OCI-LY1 (cell line): ENCODE measurements around the gene BRF1.

ENCODE experiments used
- H2AFZ ChIP-seq: fragments of 200-600 bp; sonication (generic), shearing (Covaris generic); 2 replicates; pipeline ENCODE4 v1.6.0; 2014; ENCODE audit warnings: antibody characterized with exemption, mild to moderate bottlenecking, low read length
- H3F3A ChIP-seq: fragments of 200-600 bp; sonication (generic), shearing (Covaris generic); 2 replicates; pipeline ENCODE4 v1.6.0; 2014; ENCODE audit warnings: mild to moderate bottlenecking, antibody characterized with exemption, low read length, moderate library complexity; ENCODE audit not compliant: insufficient read depth
- H3K27ac ChIP-seq: fragments of 200-600 bp; sonication (generic); 2 replicates; pipeline ENCODE4 v1.5.1; 2014; ENCODE audit warnings: low read length, mixed run types, mild to moderate bottlenecking, low read depth; ENCODE audit not compliant: poor library complexity, severe bottlenecking
- H3K27me3 ChIP-seq: fragments of 200-600 bp; sonication (generic); 2 replicates; pipeline ENCODE4 v1.6.0; 2014; ENCODE audit warnings: antibody characterized with exemption, mild to moderate bottlenecking, low read length, moderate library complexity; ENCODE audit not compliant: insufficient read depth
- H3K36me3 ChIP-seq: fragments of 200-600 bp; sonication (generic); 2 replicates; pipeline ENCODE4 v1.6.1; 2014; ENCODE audit warnings: mild to moderate bottlenecking, antibody characterized with exemption, low read length, moderate library complexity, mixed read lengths; ENCODE audit not compliant: insufficient read depth
- H3K4me1 ChIP-seq: fragments of 200-600 bp; sonication (generic); 2 replicates; pipeline ENCODE4 v1.5.1; 2014; ENCODE audit warnings: mild to moderate bottlenecking, low read length, moderate library complexity; ENCODE audit not compliant: insufficient read depth, severe bottlenecking
- H3K4me2 ChIP-seq: fragments of 200-600 bp; sonication (generic), shearing (Covaris generic); 2 replicates; pipeline ENCODE4 v1.6.1; 2014; ENCODE audit warnings: low read length
- H3K4me3 ChIP-seq: fragments of 200-600 bp; sonication (generic); 2 replicates; pipeline ENCODE4 v1.5.1; 2014; ENCODE audit warnings: low read length, low read depth, mild to moderate bottlenecking, mixed read lengths; ENCODE audit not compliant: poor library complexity, severe bottlenecking
- H3K79me2 ChIP-seq: fragments of 200-600 bp; shearing (Covaris generic); 2 replicates; pipeline ENCODE4 v1.6.1; 2016; ENCODE audit warnings: mixed run types, low read length, mixed read lengths; ENCODE audit not compliant: insufficient read depth
- H3K9ac ChIP-seq: fragments of 200-600 bp; sonication (generic), shearing (Covaris generic); 2 replicates; pipeline ENCODE4 v1.6.1; 2014; ENCODE audit warnings: mild to moderate bottlenecking, low read length, mixed read lengths
- H3K9me2 ChIP-seq: fragments of 200-600 bp; sonication (generic), shearing (Covaris generic); 2 replicates; pipeline ENCODE4 v1.6.1; 2014; ENCODE audit warnings: low read depth, mild to moderate bottlenecking, low read length, mixed read lengths
- H3K9me3 ChIP-seq: fragments of 200-600 bp; shearing (Covaris generic); 2 replicates; pipeline ENCODE4 v1.6.1; 2014; ENCODE audit warnings: low read length, mixed read lengths
- H4K20me1 ChIP-seq: fragments of 200-600 bp; sonication (generic), shearing (Covaris generic); 2 replicates; pipeline ENCODE4 v1.6.0; 2016; ENCODE audit warnings: mild to moderate bottlenecking, low read length; ENCODE audit not compliant: insufficient read depth
- CTCF ChIP-seq: fragments of 200-600 bp; sonication (generic), shearing (Covaris generic); IDR thresholded peaks from 2 replicates; pipeline ENCODE4 v1.5.1; 2017; ENCODE audit warnings: mild to moderate bottlenecking, antibody characterized with exemption, low read length, moderate library complexity, mixed read lengths
- EZH2 ChIP-seq: fragments of 200-600 bp; sonication (generic), shearing (Covaris generic); IDR thresholded peaks from 2 replicates; pipeline ENCODE4 v1.8.0; 2017; ENCODE audit warnings: borderline replicate concordance, mixed run types, mild to moderate bottlenecking, antibody characterized with exemption, low read length, moderate library complexity, mixed read lengths

BRF1 gene

GRCh38 chr14:105209091-105209490 lies 91.7 kb downstream of the BRF1 start:
- H3K9me3 ChIP-seq, result no peaks in the 10 kb centered on the region
- H3K27me3 ChIP-seq, result no peaks in the 10 kb centered on the region
- H3K36me3 ChIP-seq, result 0 out of 2 replicates have a peak, but pooled peaks cover 3% of the 10 kb centered on the region
- H3K9ac ChIP-seq, result no peak overlapping the region
- H3K79me2 ChIP-seq, result no peaks in the 10 kb centered on the region
- H3K4me3 ChIP-seq, result no peak overlapping the region
- H3K4me1 ChIP-seq, result no peaks in the 10 kb centered on the region
- H3F3A ChIP-seq, result no peaks in the 10 kb centered on the region
- no peak overlapping the region for H3K4me2 ChIP-seq
- no peaks in the 10 kb centered on the region for H4K20me1 ChIP-seq
- TF ChIP-seq CTCF (no peak), EZH2 (no peak)
- H3K9me2 ChIP-seq, result no peaks in the 10 kb centered on the region
- no peak overlapping the region for H3K27ac ChIP-seq
- no peak overlapping the region for H2AFZ ChIP-seq

GRCh38 chr14:105208738-105209075 lies 92.1 kb downstream of the BRF1 start:
- no peaks in the 10 kb centered on the region for H3F3A ChIP-seq
- TF ChIP-seq CTCF, result no peak
- TF ChIP-seq EZH2, result no peak
- H4K20me1 ChIP-seq, result no peaks in the 10 kb centered on the region
- no peaks in the 10 kb centered on the region for H3K9me2 ChIP-seq
- H3K36me3 ChIP-seq, result 0 out of 2 replicates have a peak, but pooled peaks cover 3% of the 10 kb centered on the region
- H2AFZ ChIP-seq, result no peak overlapping the region
- H3K4me3 ChIP-seq, result no peak overlapping the region
- H3K4me2 ChIP-seq, result no peak overlapping the region
- no peaks in the 10 kb centered on the region for H3K9me3 ChIP-seq
- no peaks in the 10 kb centered on the region for H3K27me3 ChIP-seq
- no peaks in the 10 kb centered on the region for H3K79me2 ChIP-seq
- H3K9ac ChIP-seq, result no peak overlapping the region
- no peak overlapping the region for H3K27ac ChIP-seq
- H3K4me1 ChIP-seq, result no peaks in the 10 kb centered on the region

GRCh38 chr14:105207996-105208737 lies 92.6 kb downstream of the BRF1 start:
- Histone ChIP-seq H2AFZ (no peak overlapping the region), H3K4me3 (no peak overlapping the region), H3K27ac (no peak overlapping the region), H3K4me2 (no peak overlapping the region), H3K9me3 (no peaks in the 10 kb centered on the region), H4K20me1 (no peaks in the 10 kb centered on the region), H3K36me3 (0 out of 2 replicates have a peak, but pooled peaks cover 3% of the 10 kb centered on the region), H3K79me2 (no peaks in the 10 kb centered on the region), H3K27me3 (no peaks in the 10 kb centered on the region), H3F3A (no peaks in the 10 kb centered on the region), H3K9ac (no peak overlapping the region), H3K4me1 (no peaks in the 10 kb centered on the region), H3K9me2 (no peaks in the 10 kb centered on the region)
- TF ChIP-seq CTCF (no peak), EZH2 (no peak)
